ENCODE data around the gene WEE1.

The WEE1 gene

GRCh38 chr11:9566561-9567063 lies 6.9 kb upstream of the WEE1 start:
- DNase-seq (ENCODE audit: low read depth, low spot score): no peak

GRCh38 chr11:9567401-9567800 lies 6.1 kb upstream of the WEE1 start:
- DNase-seq (ENCODE audit: low read depth, low spot score): no peak

DNA sequence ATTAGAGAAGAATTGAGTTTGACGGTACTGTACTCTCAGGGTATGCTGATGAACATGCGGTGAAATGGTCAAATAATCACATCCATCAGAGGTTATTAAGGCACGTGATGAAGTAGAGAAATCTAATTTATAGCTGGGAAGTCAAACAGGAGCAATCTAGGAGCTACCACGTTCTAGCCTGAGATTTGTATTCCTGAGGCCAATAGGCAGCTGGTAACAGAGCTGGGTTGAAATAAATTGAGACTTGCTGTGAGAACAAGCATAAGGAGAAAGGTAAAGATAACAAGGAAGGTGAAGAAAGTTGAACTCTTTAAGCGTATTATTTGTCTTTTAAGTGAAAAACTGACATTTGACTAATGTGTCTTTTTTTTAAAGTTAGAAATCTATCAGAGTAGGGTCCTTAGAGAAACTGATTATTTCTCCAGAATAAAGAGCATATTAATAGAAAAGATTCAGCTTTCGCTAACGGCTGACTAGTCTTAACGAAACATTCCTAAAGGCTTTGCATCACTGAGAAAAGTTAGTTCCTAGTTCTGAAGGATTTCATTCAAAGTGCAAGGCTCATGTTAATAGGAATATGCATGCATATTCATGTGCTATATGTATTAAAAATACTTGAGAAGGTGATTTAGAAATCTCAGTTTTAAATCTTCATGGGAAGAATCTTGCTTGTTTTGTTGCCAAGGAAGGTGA lies 5.2 kb upstream of the WEE1 start:
- DNase-seq (ENCODE audit: low read depth, low spot score): no peak

DNA sequence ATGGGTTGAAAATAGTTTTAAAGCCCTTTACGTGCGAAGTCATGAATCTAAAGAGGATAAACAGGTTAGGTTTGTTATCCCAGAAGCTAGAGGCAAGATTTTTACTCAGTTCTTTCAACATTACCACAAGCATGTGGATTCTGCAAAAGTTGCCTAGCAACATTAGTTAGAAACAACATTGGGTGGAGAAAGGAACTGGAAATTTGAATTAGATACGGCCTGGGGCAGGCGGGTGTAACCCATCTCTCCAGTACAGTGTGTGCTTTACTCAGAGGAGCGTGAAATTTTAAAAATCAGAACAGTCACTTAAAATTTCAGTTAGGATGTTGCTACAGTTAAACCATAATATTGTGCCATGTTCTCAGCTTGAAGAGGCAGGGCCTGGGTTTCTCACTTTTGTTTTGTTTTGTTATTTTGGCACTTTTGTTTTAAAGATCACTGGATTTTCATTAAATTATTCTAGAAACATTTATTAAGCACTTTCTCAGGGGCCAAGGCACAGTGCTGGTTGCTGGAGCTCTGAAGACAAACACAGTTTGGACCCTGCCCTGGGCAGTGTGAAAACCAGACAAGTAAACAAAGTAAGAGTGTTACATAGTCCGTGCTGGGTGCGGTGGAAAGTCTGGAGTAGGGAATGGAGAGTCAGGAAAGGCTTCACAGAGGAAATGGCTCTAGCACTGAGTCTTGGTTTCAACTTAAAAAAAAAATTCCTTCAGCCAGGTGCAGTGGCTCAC lies 4.4 kb upstream of the WEE1 start:
- DNase-seq (ENCODE audit: low read depth, low spot score): no peak

DNA sequence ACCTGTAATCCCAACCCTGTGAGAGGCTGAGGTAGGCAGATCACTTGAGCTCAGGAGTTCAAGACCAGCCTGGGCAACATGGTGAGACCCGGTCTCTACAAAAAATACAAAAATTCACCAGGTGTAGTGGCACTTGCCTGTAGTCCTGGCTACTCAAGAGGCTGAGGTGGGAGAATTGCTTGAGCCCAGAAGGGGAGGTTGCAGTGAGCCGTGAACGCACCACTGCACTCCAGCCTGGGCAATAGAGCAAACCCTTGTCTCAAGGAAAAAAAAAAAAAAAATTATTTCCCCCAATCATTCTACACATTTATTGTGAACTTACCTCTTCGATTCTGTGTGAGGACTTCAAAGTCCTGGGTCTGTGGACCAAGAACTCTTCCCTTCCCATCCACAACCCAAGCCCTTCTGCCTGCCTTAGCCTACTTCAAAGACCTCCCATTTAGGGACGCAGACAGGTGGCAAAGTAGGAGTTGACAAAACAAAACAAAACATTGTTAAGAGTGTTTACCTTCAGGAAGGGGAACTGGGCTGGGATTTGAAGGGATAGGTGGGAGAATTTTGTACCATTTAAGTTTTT lies 3.8 kb upstream of the WEE1 start:
- DNase-seq (ENCODE audit: low read depth, low spot score): no peak

- no peak for DNase-seq (ENCODE audit: low read depth, low spot score)
These were observed 3.0 kb upstream of the WEE1 start for GRCh38 chr11:9570313-9571025.

GRCh38 chr11:9571071-9571762 lies 2.3 kb upstream of the WEE1 start:
- DNase-seq (ENCODE audit: low read depth, low spot score): no peak

- DNase-seq (ENCODE audit: low read depth, low spot score): no peak
These were observed 1.7 kb upstream of the WEE1 start for GRCh38 chr11:9571763-9572115.

DNA sequence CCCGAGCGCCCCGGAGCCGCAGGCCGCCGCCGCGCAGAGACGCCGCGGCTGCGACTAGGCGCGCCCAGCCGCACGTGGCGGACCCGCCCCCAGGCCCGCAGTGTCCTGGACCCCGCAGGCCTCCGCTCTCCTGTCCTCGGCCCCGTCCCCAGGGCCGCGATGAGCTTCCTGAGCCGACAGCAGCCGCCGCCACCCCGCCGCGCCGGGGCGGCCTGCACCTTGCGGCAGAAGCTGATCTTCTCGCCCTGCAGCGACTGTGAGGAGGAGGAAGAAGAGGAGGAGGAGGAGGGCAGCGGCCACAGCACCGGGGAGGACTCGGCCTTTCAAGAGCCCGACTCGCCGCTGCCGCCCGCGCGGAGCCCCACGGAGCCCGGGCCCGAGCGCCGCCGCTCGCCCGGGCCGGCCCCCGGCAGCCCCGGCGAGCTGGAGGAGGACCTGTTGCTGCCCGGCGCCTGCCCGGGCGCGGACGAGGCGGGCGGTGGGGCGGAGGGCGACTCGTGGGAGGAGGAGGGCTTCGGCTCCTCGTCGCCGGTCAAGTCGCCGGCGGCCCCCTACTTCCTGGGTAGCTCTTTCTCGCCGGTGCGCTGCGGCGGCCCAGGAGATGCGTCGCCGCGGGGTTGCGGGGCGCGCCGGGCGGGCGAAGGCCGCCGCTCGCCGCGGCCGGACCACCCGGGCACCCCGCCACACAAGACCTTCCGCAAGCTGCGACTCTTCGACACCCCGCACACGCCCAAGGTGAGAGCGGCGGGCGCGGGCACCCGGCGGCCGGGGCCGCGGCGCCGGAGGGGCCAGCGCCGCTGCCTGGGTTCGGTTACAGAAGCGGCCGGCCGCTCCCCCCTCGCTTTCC lies 528 bp downstream of the WEE1 start:
- DNase-seq (ENCODE audit: low read depth, low spot score): no peak

DNA sequence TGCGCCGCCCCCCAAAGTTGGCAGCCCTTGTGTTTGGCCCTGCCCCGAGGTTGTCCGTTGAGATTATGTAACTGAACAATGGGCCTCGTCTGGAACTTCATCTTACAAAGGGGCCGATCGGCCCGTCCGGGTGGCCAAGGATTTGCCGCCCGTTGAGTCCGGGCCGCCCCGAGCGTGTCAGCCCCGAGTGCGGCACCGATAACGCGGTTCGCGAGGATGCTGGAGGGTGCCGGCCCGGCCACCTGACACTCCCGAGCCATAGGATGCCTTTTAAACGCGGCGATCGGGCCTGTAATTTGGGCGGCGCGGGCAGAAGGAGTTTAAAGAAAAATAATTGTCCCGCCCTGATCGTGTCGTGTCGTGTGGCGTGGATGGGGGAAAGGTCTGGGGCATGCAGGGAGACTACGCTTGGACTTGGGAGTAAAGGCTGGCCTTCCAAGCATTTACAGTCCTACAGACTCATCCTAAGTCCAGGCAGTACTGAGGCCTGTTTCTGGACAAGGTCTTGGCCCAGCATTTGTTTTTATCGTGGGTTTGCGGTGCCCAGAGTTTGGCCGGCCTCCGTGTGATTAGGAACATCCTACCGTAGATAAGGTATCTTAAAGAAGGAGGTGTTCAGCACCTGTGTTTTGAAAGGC lies 1.3 kb downstream of the WEE1 start:
- no peak for DNase-seq (ENCODE audit: low read depth, low spot score)

DNA sequence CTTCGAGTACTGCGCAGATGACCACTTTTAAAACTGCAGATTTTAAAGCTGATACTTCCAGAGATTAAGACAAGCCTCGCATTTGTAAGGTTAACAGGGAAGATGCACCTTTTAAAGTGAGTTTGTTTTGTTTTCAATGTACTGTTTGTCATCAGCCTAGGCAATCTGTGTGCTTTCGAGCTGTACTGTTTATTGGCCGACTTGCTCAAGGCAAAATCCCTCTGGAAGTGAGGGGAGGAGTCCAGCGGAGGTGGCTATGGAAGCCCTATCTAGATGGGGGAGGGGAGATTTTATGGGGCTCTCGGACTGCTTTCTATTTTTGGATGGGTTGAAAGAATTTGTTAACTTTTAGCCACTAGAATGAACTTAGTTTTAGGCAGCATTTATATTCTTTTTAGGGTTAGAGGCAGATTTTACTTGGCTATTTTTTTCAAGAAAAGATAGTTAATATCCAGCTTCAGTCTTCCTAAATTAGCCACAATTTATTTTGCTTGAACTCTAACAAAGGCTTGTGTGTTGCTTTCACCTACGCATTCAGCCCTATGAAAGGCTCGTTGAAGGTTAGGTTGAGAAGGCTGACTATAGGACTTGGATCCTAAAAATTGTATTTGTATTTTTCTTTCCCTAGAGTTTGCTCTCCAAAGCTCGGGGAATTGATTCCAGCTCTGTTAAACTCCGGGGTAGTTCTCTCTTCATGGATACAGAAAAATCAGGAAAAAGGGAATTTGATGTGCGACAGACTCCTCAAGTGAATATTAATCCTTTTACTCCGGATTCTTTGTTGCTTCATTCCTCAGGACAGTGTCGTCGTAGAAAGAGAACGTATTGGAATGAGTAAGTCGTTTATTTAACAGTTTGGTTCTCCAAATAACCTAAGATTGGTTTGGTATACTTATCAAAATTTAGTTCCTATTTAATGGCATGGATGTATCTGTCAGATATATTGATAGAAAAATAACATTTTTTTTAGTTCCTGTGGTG lies 2.1 kb downstream of the WEE1 start:
- DNase-seq (ENCODE audit: low read depth, low spot score): no peak

GRCh38 chr11:9576701-9577381 lies 3.4 kb downstream of the WEE1 start:
- DNase-seq (ENCODE audit: low read depth, low spot score): no peak

- DNase-seq (ENCODE audit: low read depth, low spot score): no peak
These were observed 4.1 kb downstream of the WEE1 start for GRCh38 chr11:9577556-9577955.

DNA sequence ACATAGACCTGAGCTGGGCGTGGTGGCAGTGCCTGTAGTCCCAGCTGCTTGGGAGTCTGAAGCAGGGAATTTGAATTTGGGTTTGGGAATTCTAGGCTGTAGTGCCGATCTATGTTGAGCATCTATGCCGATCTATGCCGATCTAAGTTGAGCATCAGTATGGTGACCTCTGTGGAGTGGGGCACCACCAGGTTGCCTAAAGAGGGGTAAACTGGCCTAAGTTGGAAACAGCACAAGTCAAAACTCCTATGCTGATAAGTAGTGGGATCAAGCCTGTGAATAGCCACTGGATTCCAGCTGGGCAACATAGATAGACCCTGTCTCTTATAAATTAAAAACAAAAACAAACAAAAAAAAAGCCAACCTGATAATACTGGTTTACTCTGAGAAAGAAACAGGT lies 7.4 kb downstream of the WEE1 start:
- no peak for DNase-seq (ENCODE audit: low read depth, low spot score)

DNA sequence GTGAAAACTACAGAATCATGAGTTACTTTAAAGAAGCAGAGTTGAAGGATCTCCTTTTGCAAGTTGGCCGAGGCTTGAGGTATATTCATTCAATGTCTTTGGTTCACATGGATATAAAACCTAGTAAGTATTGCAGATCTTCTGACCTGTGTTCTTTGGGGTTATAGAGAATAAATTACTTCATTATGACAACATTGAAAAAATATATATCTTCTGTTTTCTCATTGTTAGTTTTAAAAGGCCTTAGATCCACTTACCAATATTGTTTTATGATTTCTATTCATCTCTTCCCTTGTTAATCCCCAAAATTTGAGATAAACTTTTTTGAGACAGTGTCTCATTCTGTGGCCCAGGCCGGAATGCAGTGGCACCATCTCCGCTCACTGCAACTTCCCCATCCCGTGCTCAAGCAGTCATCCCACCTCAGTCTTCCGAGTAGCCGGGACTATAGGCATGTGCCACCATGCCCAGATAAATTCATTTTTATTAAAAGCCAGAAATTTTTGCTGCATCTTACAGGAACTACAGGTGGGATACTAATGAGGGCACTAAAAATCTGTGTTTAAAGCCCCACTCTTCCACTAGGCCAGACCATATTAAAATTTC lies 8.2 kb downstream of the WEE1 start:
- no peak for DNase-seq (ENCODE audit: low read depth, low spot score)

GRCh38 chr11:9590717-9591116 lies 17.2 kb downstream of the WEE1 start:
- DNase-seq (ENCODE audit: low read depth, low spot score): no peak

- no peak for DNase-seq (ENCODE audit: low read depth, low spot score)
These were observed 21.0 kb downstream of the WEE1 start for GRCh38 chr11:9594267-9595046.
